Thyroid gland (tissue), 4 donors: Measurements from ENCODE around the gene GOLGA5. TPM values are rescaled to one million over a fixed set of nuclear protein-coding genes. Genes with fewer than 3 reads are reported as not detected.
"Not testable (repeated sequence)": the region's sequence is repeated elsewhere in the genome, so short reads cannot be mapped to it uniquely, and the experiment has no call there.

ENCODE experiments used
- DNase-seq, 2 donors: peaks; one replicate each; pipeline ENCODE4 v3.0.0-alpha.2; 2019
- H3K27ac ChIP-seq, 3 donors: fragments of 200-600 bp; sonication (generic); 1 replicate in 2 of 3; 2 replicates in 1 of 3; pipeline ENCODE4 v1.5.1; 2016 to 2019; ENCODE audit warnings: mild to moderate bottlenecking in 1 of 3, moderate library complexity in 1 of 3
- H3K27me3 ChIP-seq: fragments of 200-600 bp; sonication (generic); one replicate; pipeline ENCODE4 v1.5.1; 2019
- H3K36me3 ChIP-seq, 2 donors: fragments of 200-600 bp; sonication (generic); one replicate each; pipeline ENCODE4 v1.5.1; 2016 to 2019
- H3K4me1 ChIP-seq, 2 donors: fragments of 200-600 bp; sonication (generic); one replicate each; pipeline ENCODE4 v1.5.1; 2017 to 2019
- H3K4me3 ChIP-seq, 3 donors: fragments of 200-600 bp; sonication (generic); replicated peaks in 1 of 3; 1 replicate in 2 of 3; 2 replicates in 1 of 3; pipeline ENCODE4 v1.5.1; 2016; ENCODE audit warnings: mild to moderate bottlenecking in 1 of 3
- H3K9me3 ChIP-seq: fragments of 200-600 bp; sonication (generic); one replicate; pipeline ENCODE4 v1.5.1; 2017
- CTCF ChIP-seq, 6 experiments: fragments of 200-600 bp in 3 of 6; fragments of 450-650 bp in 3 of 6; sonication (generic) in 3 of 6; IDR thresholded peaks; one replicate each; pipeline ENCODE4 v1.5.1; 2016 to 2019; ENCODE audit warnings: antibody characterized with exemption in 6 of 6, mild to moderate bottlenecking in 2 of 6, inconsistent platforms in 1 of 6, moderate library complexity in 1 of 6
- POLR2A ChIP-seq, 2 donors: fragments of 450-650 bp; IDR thresholded peaks; one replicate each; pipeline ENCODE4 v1.6.1; 2017; ENCODE audit warnings: antibody characterized with exemption in 2 of 2, mild to moderate bottlenecking in 2 of 2, moderate library complexity in 1 of 2
- WGBS, 2 donors: methylation state at CpG; one replicate each; pipeline ENCODE4 v1.1.5; 2017; 5-methylcytosine and 5-hydroxymethylcytosine counted together
- intact Hi-C: fragments of 100-400 bp; cut with DNase I; formaldehyde crosslinking; loops from one replicate; pipeline ENCODE4 v1.15.1; 2023
- total RNA-seq, 4 donors: library from RNA; depleted of rRNA; stranded (reverse); fragments of >200 nt; gene quantifications; one replicate each; pipeline ENCODE4 v1.2.3, GENCODE V29; 2016

GOLGA5 gene
- total RNA-seq, 4 donors from 2014 or later: 54.5 to 58.2 (median 57.6) TPM

GRCh38 chr14:92802678-92803077, 8.6 kb downstream of the GOLGA5 start:
- Histone ChIP-seq H3K36me3 (peaks cover 11 to 16% of the 10 kb centered on the region in 2 donors), H3K9me3 (no peaks in the 10 kb centered on the region), H3K27me3 (no peaks in the 10 kb centered on the region), H3K27ac (no peak overlapping the region), H3K4me1 (peaks cover 12 to 14% of the 10 kb centered on the region in 2 donors), H3K4me3 (no peak overlapping the region)
- 98 to 100% methylated on average over 2 of the region's 2 CpGs for WGBS, 2 donors
- TF ChIP-seq CTCF (IDR thresholded peaks at IDR 0.05) (no peak), POLR2A (IDR thresholded peaks at IDR 0.05) (no peak)
- intact Hi-C loops: no loop called here
- no peak for DNase-seq

GRCh38 chr14:92813201-92813600, 19.1 kb downstream of the GOLGA5 start:
- H3K4me1 ChIP-seq: no peaks in the 10 kb centered on the region
- intact Hi-C loops: no loop called here
- DNase-seq: no peak
- TF ChIP-seq CTCF (IDR thresholded peaks at IDR 0.05) (no peak), POLR2A (IDR thresholded peaks at IDR 0.05) (no peak)
- H3K36me3 ChIP-seq: peaks cover 61 to 83% of the 10 kb centered on the region in 2 donors
- 96 to 98% methylated on average over 3 of the region's 3 CpGs for WGBS, 2 donors
- H3K27me3 ChIP-seq: no peaks in the 10 kb centered on the region
- H3K9me3 ChIP-seq: no peaks in the 10 kb centered on the region
- no peak overlapping the region for H3K27ac ChIP-seq
- no peak overlapping the region for H3K4me3 ChIP-seq

DNA sequence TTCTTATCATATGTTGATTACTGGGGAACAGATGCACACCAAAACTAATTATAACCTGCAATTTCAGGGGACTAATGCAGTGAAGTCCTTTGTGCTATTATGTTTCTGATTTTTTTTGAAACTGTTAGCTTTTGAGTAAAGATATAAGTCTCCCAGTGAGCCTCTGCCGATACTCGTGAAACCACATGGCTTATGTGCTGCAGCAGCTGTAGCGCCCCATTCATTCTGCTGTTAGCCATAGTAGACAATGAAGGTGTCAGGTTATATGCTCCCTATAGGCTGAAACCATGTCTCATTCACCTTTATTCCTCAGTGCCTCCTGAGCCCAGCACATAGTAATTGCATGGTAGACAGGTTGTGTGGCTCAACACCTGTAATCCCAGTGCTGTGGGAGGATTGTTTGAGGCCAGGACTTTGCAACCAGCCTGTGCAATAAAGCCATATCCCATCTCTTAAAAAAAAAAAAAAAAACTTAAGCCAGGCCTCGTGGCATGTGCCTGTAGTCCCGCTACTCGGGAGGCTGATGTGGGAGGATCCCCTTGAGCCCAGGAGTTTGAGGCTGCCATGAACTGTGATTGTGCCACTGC, 25.0 kb downstream of the GOLGA5 start:
- H3K36me3 ChIP-seq: peaks cover 54 to 75% of the 10 kb centered on the region in 2 donors
- H3K4me3 ChIP-seq: no peak overlapping the region
- H3K9me3 ChIP-seq: no peaks in the 10 kb centered on the region
- DNase-seq: no peak
- no peaks in the 10 kb centered on the region for H3K4me1 ChIP-seq
- no peak overlapping the region for H3K27ac ChIP-seq
- H3K27me3 ChIP-seq: no peaks in the 10 kb centered on the region
- intact Hi-C loops: no loop called here
- WGBS, 2 donors: 94 to 96% methylated on average over 6 of the region's 6 CpGs
- TF ChIP-seq CTCF (IDR thresholded peaks at IDR 0.05) (no peak), POLR2A (IDR thresholded peaks at IDR 0.05) (no peak)

DNA sequence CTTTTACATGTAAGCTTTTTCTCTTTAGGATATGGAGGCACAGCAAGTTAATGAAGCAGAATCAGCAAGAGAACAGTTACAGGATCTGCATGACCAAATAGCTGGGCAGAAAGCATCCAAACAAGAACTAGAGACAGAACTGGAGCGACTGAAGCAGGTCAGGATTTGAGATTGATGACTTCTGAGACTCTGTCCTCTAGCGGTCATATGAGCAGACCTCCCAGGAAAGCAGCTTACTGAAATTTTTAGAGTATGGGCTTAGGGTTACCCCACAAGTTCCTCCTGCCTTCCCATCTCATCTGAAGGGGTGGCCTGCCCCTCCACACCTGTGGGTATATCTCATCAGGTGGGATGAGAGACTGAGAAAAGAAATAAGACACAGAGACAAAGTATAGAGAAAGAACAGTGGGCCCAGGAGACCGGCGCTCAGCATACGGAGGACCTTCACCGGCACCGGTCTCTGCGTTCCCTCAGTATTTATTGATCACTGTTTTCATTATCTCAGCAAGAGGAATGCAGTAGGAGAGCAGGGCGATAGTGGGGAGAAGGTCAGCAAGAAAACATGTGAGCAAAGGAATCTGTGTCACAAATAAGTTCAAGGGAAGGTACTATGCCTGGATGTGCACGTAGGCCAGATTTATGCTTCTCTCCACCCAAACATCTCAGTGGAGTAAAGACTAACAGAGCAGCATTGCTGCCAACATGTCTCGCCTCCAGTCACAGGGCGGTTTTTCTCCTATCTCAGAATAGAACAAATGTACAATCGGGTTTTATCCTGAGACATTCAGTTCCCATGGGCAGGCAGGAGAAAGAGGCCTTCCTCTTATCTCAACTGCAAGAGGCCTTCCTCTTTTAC, 25.8 kb downstream of the GOLGA5 start:
- H3K27ac ChIP-seq, H3K4me3 ChIP-seq, intact Hi-C loops, H3K27me3 ChIP-seq, H3K4me1 ChIP-seq, DNase-seq, H3K9me3 ChIP-seq: not testable (repeated sequence)
- H3K36me3 ChIP-seq: peaks cover 56 to 80% of the 10 kb centered on the region in 2 donors
- 88 to 91% methylated on average over 13 of the region's 13 CpGs for WGBS, 2 donors

DNA sequence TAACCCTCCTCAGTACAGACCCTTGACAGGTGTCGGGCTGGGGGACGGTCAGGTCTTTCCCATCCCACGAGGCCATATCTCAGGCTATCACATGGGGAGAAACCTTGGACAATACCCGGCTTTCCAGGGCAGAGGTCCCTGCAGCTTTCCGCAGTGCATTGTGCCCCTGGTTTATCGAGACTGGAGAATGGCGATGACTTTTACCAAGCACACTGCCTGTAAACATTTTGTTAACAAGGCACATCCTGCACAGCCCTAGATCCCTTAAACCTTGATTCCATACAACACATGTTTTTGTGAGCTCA, 26.4 kb downstream of the GOLGA5 start:
- intact Hi-C loops: not testable (repeated sequence)

GRCh38 chr14:92830902-92831301, 36.8 kb downstream of the GOLGA5 start:
- 75 to 85% methylated on average over 2 of the region's 2 CpGs for whole genome bisulfite sequencing, 2 donors
- H3K27me3 ChIP-seq: no peaks in the 10 kb centered on the region
- H3K4me1 ChIP-seq: no peaks in the 10 kb centered on the region
- H3K36me3 ChIP-seq: peaks cover 42 to 53% of the 10 kb centered on the region in 2 donors
- no peak overlapping the region for H3K27ac ChIP-seq
- no peak overlapping the region for H3K4me3 ChIP-seq
- intact Hi-C loops: no loop called here
- no peaks in the 10 kb centered on the region for H3K9me3 ChIP-seq
- DNase-seq: no peak
- TF ChIP-seq POLR2A (IDR thresholded peaks at IDR 0.05) (no peak), CTCF (IDR thresholded peaks at IDR 0.05) (no peak)

More for the DNA sequence above, 26.4 kb downstream of the GOLGA5 start:
- not testable (repeated sequence) for H3K4me3 ChIP-seq, DNase-seq, H3K4me1 ChIP-seq, H3K9me3 ChIP-seq, H3K27ac ChIP-seq, H3K27me3 ChIP-seq
- WGBS, 2 donors: 88 to 95% methylated on average over 7 of the region's 7 CpGs
- peaks cover 58 to 86% of the 10 kb centered on the region in 2 donors for H3K36me3 ChIP-seq
